Left forelimb (tissue), 1 donor: ENCODE results near the gene ASTN2.
"Not testable (repeated sequence)": the region's sequence is repeated elsewhere in the genome, so short reads cannot be mapped to it uniquely, and the experiment has no call there.

Experiments used
- DNase-seq: peaks from one replicate; pipeline ENCODE4 v3.0.0-alpha.2; 2018; ENCODE audit warnings: low spot score

The ASTN2 gene

GRCh38 chr9:116697362-116697761, 717.5 kb downstream of the ASTN2 start:
- DNase-seq, result no peak

DNA sequence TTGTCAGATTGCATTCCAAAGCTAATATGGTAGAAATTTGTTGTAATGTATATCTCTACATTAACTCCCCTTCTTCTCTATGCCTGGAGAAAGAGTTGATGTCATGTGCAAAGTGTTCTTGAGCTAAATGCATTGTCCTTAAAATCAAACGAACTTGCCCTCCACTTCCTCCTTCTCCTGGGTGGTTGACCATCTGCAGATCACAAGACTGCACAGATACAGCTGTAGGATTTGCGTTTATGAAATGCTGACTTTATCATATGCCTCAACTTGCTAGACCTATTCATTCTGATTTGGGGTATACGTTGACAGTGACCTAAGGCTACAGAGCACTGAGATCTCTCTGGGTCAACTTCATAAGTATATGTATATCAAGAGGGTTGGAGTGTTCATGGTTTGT, 719.4 kb downstream of the ASTN2 start:
- DNase-seq, result no peak

GRCh38 chr9:116694785-116695291, 720.0 kb downstream of the ASTN2 start:
- DNase-seq, result no peak

- no peak for DNase-seq
Observed at GRCh38 chr9:116693233-116693731, 721.6 kb downstream of the ASTN2 start.

- DNase-seq, result no peak
Observed at GRCh38 chr9:116692616-116693015, 722.2 kb downstream of the ASTN2 start.

- no peak for DNase-seq
Observed at GRCh38 chr9:116691607-116692006, 723.2 kb downstream of the ASTN2 start.

DNA sequence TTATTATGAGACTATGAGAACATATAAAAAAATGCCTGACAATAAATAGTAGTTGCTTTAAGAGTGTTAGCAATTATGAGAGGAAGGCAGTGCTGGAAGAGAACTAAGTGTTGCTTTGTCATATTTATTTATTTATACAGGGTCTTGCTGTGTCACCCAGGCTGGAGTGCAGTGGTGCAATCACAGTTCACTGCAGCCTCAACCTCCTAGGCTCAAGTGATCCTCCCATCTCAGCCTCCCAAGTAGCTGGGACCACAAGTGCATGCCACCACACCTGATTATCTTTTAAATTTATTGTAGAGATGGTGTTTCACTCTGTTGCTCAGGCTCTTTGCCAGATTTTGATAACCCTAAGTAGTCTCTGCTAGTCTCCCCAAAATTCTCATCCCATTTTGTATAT, 724.1 kb downstream of the ASTN2 start:
- DNase-seq, result not testable (repeated sequence)

DNA sequence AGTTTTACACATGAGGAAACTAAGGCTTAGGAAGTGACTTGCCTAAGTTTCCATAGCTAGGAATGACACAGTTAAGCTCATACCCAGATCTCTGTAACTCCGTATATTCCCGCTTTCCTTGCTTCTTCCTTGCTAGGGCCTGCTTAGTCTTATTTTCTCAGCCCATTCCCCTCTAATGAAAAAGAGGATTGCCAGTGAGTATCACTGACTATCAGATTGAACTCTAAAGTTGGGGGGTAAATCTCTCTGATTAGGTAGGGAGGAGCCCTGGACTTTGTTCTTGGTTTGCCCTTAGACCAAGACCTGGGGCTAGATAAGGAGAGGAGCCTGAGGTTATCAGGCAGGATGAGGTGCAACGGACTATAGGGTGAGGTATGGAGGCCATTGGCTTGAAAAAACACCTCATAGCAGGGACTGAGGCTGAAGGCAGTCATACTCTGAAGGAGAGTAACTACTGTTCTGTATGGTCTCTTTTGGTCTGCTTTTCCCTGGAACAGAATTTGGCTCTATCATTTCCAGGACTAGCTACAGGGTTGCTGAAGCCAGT, 725.3 kb downstream of the ASTN2 start:
- no peak for DNase-seq

GRCh38 chr9:116688806-116689485, 725.9 kb downstream of the ASTN2 start:
- DNase-seq, result no peak

DNA sequence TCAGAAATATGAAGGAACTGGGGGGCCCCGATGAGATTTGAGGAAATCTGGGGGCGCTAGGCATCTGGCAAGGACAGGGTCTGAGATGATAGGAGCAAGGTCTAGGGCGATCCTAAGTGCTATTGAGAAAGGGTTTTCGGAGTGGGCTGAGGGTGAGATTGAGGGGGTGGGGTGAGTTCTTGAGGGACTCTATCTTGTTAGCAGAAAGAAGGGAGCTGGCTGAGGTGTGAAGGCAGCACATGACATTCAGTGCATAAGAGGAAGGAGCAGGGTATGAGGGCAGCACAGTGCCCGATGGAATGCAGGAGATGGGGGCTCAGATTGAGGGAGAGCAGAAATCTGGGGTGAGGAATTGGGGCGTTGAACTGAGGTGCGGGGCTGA, 727.1 kb downstream of the ASTN2 start:
- DNase-seq, result no peak

- DNase-seq, result peak; percentile 95
Observed at GRCh38 chr9:116687074-116687753, 727.6 kb downstream of the ASTN2 start, which contains the start of gene TRIM32. TSS of gene TRIM32 (plus strand) at chr9:116687305. CDS start at chr9:116697743, 10,438 bp downstream.

- no peak for DNase-seq
Observed at GRCh38 chr9:116686693-116687073, 728.2 kb downstream of the ASTN2 start.

DNA sequence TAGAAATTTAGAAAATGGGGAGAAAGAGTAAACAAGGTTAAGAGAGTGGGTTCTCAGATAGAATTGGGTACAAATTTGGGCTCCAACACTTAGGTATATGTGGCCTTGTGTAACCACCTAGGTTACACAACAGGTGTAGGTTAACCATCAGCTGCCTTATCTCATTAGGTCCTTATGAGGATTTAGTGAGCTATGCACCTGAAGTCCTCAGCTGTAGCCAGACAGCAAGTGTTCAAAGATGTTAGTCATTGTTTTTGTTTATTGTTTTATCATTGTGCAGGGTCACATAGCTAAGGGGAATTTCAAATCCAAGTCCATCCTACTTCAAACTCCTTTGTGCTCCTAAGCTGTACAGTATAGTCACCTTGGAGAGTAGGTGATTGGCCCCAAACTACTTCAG, 728.7 kb downstream of the ASTN2 start:
- no peak for DNase-seq

DNA sequence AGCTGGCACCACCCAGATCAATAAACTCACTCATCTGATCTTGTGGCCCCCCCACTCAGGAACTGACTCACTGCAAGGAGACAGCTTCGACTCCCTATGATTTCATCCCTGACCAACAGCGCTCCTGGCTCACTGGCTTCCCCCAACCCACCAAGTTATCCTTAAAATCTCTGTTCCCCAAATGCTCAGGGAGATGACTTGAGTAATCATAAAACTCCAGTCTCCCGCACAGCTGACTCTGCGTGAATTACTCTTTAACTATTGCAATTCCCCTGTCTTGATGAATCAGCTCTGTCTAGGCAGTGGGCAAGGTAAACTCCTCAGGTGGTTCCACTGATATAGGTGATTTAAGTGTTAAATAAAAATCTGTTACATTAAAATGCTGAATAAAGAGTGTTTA, 729.7 kb downstream of the ASTN2 start:
- DNase-seq, result no peak

DNA sequence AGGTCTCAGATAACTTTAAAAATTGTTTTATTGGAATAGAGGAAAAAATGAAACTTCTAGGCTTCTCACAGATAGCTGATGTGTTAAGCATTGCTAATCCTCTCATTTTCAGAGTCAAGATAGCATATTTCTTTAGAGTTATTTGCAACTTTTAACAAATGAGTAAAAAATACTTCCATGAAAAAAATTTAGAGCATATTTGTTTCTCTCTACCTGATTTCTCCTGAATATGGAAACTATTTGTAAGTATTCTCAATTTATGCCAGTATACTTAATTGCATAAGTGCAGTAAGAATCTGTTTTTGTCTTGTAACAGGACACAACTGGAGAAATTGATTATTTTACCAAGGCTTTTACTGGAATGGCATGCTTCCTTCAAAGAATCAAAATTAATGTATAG, 731.3 kb downstream of the ASTN2 start:
- DNase-seq, result no peak

- no peak for DNase-seq
Observed at GRCh38 chr9:116674210-116674980, 740.5 kb downstream of the ASTN2 start.

DNA sequence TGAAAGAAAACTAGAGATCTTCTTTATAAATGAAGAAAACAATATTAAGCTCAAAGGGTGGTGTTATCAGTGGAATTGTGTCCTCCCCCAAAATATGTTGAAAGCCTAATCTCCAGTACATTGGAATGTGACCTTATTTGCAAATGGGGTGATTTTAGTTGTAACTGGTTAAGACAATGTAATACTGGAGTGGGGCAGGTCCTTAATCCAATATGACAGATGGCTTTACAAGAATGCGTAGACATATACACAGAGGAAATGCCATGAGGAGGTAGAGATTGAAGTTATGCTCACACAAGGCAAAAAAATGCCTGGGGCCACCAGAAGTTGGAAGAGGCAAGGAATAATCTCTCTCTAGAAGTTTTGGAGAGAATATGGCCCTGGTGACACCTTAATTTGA, 741.5 kb downstream of the ASTN2 start:
- no peak for DNase-seq

DNA sequence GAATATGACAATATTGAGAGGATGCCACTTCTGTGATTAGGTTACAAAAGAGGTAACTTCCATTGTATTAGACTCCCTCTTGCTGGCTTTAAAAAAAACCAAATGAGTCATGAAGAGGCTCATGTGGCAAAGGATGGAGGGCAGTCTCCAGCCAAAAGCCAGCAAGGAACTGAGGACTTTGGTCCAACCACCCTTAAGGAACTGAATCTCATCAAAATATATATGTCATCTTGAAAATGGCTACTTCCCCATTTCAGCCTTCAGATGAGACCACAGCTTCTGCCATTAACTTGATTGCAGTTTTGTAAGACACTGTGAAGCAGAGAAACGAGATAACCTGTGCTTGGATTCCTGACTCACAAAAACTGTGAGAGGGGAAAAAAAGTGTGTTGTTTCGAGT, 743.3 kb downstream of the ASTN2 start:
- no peak for DNase-seq

DNA sequence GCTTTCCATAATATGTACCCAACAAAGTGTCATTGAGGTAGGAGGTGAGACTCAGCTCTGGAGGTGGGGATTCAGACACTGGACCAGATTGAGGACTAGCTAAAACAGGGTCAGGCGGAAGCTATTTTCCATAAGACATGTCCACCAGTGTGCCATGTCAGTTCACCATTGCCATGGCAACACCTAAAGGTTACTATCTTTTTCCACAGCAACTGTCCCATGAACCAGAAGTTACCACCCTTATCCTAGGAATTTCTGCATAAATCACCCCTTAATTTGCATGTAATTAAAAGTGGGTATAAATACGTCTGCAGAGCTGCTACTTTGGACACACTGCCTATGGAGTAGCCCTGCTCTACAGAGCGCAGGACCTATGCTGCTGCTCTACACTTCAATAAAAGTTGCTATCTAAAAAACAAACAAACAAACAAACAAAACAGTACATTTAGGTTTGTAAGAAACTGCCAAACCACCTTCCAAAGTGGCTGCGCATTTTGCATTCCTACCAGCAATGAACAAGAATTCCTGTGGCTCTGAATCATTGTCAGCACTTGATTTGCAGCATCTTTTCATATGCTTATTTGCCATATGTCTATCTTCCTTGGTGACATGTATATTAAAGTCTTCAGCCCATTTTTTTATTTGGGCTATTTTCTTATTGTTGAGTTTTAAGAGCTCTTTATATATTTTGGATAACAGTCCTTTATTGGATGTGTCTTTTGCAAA, 745.7 kb downstream of the ASTN2 start:
- no peak for DNase-seq

GRCh38 chr9:116663581-116663980, 751.3 kb downstream of the ASTN2 start:
- DNase-seq, result no peak

DNA sequence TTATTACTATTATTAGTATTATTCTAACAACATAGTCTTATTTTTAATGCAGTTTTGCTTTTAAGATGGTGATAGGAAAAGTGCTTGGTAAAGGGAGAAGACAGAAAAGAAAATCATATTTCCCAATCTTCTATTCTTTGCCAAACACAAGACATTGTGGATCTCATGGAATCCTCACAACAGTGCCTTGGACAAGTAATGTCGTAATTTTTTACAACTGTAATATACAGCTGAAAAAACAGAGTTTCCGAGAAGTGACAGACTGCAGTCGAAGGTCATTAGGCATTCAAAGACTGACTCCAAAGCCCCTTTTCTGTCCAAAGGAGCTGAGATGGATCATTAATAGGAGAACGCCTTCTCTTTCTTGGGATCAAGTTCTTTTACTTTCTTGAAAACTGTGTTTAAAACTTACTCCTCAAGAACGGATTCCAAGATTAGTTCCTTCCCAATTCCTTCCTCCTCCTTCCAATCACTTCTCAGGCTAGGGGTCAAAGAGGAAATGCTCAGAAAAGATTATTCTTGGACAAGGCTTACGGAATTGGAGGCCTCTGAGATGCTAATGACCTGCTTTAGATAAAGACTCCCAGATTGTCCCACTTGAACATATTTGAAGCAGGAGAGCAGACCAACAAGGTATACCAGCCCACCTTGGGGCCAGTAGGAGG, 752.1 kb downstream of the ASTN2 start:
- no peak for DNase-seq
